Transverse colon (tissue), 4 donors: Measurements from ENCODE around the gene MET.

ENCODE experiments used
- CTCF ChIP-seq, 5 experiments: fragments of 200-600 bp in 3 of 5; fragments of 450-650 bp in 2 of 5; sonication (generic) in 3 of 5; IDR thresholded peaks; 1 replicate in 2 of 5; 2 replicates in 3 of 5; pipeline ENCODE4 v1.5.1; 2016 to 2017; ENCODE audit warnings: antibody characterized with exemption in 5 of 5, inconsistent platforms in 3 of 5, mild to moderate bottlenecking in 2 of 5, moderate library complexity in 1 of 5
- POLR2A ChIP-seq: fragments of 450-650 bp; IDR thresholded peaks from one replicate; pipeline ENCODE4 v1.6.1; 2016; ENCODE audit warnings: antibody characterized with exemption, mild to moderate bottlenecking, moderate library complexity
- POLR2AphosphoS5 ChIP-seq, 3 donors: sonication (generic); formaldehyde crosslinking; IDR thresholded peaks; one replicate each; pipeline ENCODE4 v1.6.1; 2016; ENCODE audit warnings: antibody characterized with exemption in 3 of 3

GRCh38 chr7:116698396-116698795, 26.4 kb downstream of the MET start:
- TF ChIP-seq CTCF (IDR thresholded peaks at IDR 0.05): no peak
- no peak for TF ChIP-seq POLR2A
- no peak for TF ChIP-seq POLR2AphosphoS5 (IDR thresholded peaks at IDR 0.05)
